HG03439 (cell line): ENCODE data around the gene STX7.
A peak's percentile ranks its signal among the peaks of the same experiment; 100 is the strongest.

ENCODE experiments used
- ATAC-seq: cut with Tn5 transposase; IDR thresholded peaks from one replicate; pipeline ENCODE4 v1.9.1; 2021; ENCODE audit warnings: mild to moderate bottlenecking, moderate library complexity; ENCODE audit not compliant: unreplicated experiment

The STX7 gene

GRCh38 chr6:132506869-132507808 lies 5.8 kb downstream of the STX7 start:
- no peak for ATAC-seq

GRCh38 chr6:132506461-132506860 lies 6.5 kb downstream of the STX7 start:
- no peak for ATAC-seq

DNA sequence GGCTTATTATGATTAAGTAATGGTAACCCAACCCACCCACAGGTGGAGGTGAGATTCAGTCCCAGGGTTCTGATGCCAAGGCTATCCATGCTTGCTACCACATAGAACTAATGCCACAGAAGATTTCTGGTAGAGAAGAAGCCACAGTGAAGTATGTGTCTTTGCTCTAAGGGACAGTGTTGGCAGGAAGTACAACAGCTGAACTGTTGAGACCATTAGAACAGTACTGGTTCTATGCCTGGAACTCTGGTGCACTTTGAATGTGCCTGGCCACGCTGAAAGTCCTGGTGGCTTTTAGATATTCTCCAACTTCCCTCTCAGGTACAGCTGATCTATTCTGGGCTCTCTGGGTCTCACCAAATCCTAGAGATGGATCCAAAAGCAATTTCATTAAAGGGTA lies 7.8 kb downstream of the STX7 start:
- ATAC-seq: no peak

- ATAC-seq: no peak
Observed at GRCh38 chr6:132504757-132505156, 8.2 kb downstream of the STX7 start.

GRCh38 chr6:132499757-132500156 lies 13.2 kb downstream of the STX7 start:
- no peak for ATAC-seq

DNA sequence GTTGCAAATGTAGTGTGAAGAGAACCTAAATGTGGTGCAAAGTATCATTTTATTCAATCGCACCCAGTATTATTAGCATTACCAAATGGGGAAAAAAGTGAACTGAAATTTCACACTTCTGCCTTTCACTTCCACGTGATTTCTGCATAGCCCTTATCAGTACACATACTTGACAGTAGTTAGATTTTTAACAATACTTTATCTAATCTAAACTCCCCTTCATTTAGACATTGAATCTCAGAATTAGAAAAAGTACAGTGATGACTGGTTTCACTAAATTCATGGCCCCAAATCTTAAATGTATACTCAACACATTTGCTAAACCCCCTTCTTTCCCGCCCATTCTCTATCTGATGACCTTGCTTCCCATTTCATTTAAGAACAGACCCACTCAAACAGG lies 14.3 kb downstream of the STX7 start:
- ATAC-seq: peak; percentile 60

DNA sequence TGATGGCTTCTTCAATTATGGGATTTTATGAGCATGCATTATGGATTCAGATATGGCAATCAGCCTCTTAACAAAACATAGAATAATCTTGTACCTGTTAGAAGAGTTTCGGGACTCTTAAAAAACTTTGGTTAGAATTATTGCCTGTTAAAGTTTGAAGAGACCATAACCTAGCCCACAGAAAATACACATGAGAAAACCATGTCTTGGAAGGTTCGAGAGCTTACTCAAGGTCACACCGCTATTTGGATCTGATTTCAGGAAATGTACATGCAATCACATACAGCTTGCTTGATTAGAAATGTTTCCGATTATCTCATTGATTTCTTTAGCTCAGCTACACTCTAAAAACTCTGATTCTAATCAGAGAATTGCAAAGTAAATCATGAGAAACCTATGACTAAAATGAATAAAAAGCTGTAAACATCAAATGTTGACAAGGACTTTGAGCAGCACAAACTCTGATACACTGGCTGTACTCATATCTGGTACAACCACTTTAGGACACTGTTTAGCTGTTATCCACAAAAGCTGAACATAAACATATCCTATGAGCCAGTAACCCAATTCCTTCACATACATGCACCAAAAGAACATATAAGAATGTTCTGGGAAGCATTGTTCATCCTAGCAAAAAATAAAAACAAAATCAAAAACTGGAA lies 16.3 kb downstream of the STX7 start:
- ATAC-seq: no peak

DNA sequence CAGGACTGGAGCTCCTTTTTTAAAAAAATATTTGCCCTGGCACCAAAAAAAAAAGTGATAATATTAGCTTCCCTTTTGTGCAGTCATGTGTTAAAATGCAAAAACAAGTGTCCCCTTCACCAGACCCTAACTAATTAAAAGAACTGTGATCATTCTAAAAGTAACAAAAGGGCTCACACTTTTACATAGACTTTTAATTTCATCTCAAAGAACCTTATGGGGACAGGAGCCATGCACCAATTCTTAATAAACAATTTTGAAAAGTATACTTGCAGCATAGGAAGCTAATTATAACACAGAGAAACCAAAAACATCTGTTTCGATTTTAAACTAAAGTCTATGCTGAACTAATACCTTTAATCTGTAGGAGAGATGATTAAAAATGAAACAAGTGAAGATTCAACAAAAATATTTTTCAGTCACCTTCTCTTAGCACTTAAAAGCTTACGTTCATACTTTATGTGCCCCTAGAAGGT lies 17.3 kb downstream of the STX7 start:
- ATAC-seq: peak; percentile 56

- ATAC-seq: no peak
Observed at GRCh38 chr6:132494954-132495353, 18.0 kb downstream of the STX7 start.

GRCh38 chr6:132491881-132492280 lies 21.0 kb downstream of the STX7 start:
- no peak for ATAC-seq

DNA sequence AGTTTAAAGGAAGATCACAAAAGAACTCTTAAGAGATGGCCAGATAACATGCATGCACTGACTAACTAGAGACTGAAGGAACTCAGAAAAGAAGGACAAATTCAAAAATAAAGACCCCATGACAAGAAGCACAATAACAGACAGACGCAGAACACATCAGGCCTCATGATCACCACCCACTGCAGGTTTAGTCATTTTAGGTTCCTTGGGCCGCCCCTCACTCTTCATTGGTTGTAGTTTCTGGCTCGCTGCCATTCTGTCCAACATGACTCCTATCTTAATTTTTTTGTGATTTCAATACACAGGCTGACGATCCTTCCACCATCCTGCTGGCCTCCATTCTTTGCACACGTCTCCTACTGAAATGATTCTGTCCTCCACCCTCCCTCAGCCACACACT lies 21.6 kb downstream of the STX7 start:
- no peak for ATAC-seq

- ATAC-seq: no peak
Observed at GRCh38 chr6:132490478-132491204, 22.3 kb downstream of the STX7 start.

GRCh38 chr6:132490024-132490423 lies 22.9 kb downstream of the STX7 start:
- ATAC-seq: no peak

DNA sequence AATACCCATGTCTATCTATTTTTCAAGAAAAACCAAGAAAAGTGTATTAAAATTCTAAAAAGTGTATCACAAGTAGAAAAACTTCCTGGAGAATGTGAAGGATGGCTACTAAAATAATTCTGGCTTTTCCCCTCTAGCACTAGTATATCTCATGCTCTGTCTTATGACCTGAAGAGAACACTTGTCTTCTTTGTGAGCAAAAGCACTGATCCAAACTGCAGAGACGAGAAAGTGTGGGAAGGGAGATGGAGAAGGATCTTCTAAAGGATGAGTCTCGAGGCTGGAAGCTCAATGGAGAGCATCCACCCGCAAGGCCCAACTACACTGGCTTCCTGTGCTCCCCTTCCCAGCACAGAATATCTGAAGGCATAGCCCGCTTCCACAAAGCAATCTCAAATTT lies 23.5 kb downstream of the STX7 start:
- no peak for ATAC-seq

DNA sequence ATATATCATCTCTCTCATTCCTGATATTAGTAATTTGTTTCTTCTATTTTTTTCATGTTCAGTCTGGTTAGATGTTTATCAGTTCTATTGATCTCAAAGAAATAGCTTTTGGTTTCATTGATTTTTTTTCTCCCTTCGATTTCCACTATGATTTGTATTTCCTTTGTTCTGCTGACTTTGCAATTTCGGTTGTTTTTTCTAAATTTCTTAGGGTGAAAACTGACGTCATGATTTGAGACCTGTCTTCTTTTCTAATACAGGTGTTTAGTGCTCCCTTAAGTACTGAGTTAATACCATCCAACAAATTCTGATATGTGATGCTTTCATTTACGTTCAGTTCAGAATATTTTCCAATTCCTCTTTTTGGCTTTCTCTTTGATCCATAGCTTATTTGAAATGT lies 25.2 kb downstream of the STX7 start:
- ATAC-seq: no peak

DNA sequence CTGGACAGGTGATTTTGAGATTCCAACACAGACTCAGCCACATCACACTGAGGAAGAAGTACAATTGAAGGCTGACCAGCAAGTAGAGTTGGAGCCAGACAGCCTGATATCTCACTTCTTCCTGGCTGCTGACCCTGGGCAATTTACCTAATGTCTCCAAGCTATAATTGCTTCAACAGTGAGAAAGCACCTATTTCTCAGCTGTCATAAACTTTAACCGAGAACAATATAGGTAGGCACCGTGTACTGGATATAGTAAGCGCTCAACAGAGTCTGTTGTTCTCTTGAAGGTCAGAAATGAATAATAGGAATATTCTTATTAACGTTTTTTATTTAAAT lies 28.3 kb downstream of the STX7 start:
- ATAC-seq: no peak

GRCh38 chr6:132483779-132484679 lies 28.9 kb downstream of the STX7 start:
- peak; percentile 69 for ATAC-seq

DNA sequence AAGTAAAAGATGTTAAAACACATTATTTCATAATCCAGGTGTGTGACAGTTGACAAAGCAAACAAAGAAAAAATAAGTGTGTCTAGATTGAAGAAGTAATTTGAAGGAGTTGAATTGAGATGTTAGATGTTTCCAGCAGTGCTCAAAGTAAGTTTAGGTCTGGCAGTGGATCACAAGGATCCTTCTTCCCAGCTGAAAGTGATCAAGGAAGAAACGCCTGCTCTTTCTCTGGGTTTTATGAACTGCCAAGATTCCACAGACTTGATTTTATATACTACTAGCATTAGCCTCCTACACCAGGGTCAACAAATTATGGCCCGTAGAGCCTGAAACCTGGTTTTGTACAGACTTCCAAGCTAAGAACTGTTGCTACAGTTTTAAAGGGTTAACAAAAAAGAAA lies 30.3 kb downstream of the STX7 start:
- no peak for ATAC-seq

DNA sequence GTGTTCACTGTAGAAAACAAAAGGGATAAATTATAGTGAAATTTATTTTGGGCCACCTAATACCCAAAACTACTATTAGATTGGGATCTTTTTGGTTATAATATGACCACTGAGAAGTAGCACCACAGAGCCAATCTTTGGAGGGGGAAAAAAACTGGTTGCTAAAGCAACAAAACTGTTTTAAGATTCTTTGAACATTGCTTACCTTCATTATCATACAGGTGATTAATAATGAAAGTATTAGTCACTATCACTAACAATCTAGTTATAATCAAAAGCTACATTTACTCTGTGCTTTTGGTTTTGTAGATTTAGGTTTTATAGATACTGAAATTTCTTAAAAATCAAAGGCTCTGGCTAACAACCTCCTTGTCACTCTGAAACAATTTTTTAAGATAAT lies 31.7 kb downstream of the STX7 start:
- no peak for ATAC-seq

DNA sequence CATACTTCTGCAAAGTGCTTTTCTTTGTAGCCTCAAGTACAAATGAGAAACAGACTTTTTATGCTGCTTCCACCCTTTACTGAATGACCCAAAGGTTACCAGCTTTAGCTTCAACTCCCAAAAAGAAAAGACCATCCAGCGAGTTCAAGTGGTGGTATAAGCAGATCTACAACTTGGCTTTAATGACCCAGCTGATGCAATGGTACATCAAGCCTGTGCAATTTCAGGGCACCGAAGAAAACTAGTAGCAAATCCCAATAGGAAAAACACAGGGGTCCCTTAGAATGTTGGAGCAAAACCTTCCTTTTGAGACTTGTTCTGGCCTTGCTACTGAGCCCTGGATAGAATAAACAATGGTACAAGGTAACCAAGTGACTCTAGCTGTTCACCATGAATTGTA lies 33.8 kb downstream of the STX7 start:
- ATAC-seq: no peak

DNA sequence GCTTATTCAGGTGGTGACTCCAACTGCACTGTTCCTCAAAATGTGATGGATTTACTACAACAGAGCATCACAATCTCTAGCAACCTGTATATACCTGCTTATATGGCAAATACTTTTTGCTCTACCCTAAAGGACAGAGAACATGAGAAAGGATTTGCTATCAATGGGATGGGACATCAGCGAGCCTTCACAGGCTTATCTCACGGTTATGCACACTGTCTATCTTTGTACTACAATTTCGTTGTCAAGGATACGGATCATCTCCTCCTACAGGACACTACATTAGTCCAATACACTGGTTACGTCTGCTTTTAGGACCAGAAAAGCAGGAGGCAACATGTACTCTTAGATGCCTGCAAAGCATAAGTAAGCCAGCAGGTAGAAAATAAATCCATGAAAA lies 34.2 kb downstream of the STX7 start:
- ATAC-seq: no peak
